K562 (cell line): Measurements from ENCODE around the gene PRKCE. TPM values are rescaled to one million over a fixed set of nuclear protein-coding genes. Genes with fewer than 3 reads are reported as not detected.

ENCODE experiments used
- ARID3A ChIP-seq: IDR thresholded peaks from 2 replicates; pipeline ENCODE4 v1.6.1; 2012; ENCODE audit warnings: low read depth, low read length, improper control_type of control experiment, borderline replicate concordance
- BCLAF1 ChIP-seq, 2 experiments: fragments of 450-650 bp in 1 of 2; IDR thresholded peaks; 2 replicates each; pipeline ENCODE4 v1.6.1; 2011 to 2017; ENCODE audit warnings: low read depth in 2 of 2, antibody characterized with exemption in 1 of 2, borderline replicate concordance in 1 of 2, low read length in 1 of 2, mild to moderate bottlenecking in 1 of 2, mixed read lengths in 1 of 2; ENCODE audit not compliant: control insufficient read depth in 1 of 2
- EP300 ChIP-seq: IDR thresholded peaks from 2 replicates; pipeline ENCODE4 v1.6.1; 2012; ENCODE audit warnings: low read length, improper control_type of control experiment
- FUS ChIP-seq: fragments of 200-400 bp; formaldehyde crosslinking; optimal IDR thresholded peaks from 2 replicates; pipeline ENCODE3; 2017; ENCODE audit warnings: low read depth, low read length
- HEY1 ChIP-seq: fragments of 250-450 bp; sonication (Bioruptor Pico); IDR thresholded peaks from 2 replicates; pipeline ENCODE4 v1.5.0; 2020; ENCODE audit warnings: mild to moderate bottlenecking, moderate library complexity, borderline replicate concordance
- ZNF174 ChIP-seq: fragments of 250-450 bp; sonication (Bioruptor Pico); IDR thresholded peaks from 2 replicates; pipeline ENCODE4 v1.4.0; 2020; ENCODE audit warnings: mild to moderate bottlenecking
- ZNF780A ChIP-seq: fragments of 250-450 bp; sonication (Bioruptor Pico); IDR thresholded peaks from 2 replicates; pipeline ENCODE4 v1.5.0; 2021; ENCODE audit warnings: mild to moderate bottlenecking
- polyA plus RNA-seq, 8 experiments: library from polyadenylated mRNA; depleted of rRNA in 4 of 8; stranded (reverse) in 5 of 8; unstranded in 3 of 8; fragments of >200 nt; fragmentation: Nextera tagmentation in 2 of 8; fragmentation: Illumina TruSeq in 1 of 8; extraction: Ambion mirVana in 2 of 8; extraction: Trizol in 1 of 8; gene quantifications; 2 replicates each; pipeline versions ENCODE4 v1.2.1 to v1.2.3, GENCODE V29; 2011 to 2014; ENCODE audit warnings: inconsistent platforms in 1 of 8, missing spikeins in 1 of 8
- total RNA-seq, 7 experiments: library from RNA; depleted of rRNA in 6 of 7; stranded (reverse); fragments of >200 nt in 6 of 7; fragmentation: Illumina TruSeq in 2 of 7; extraction: Trizol in 2 of 7; gene quantifications; 2 replicates each; pipeline versions ENCODE4 v1.2.1 to v1.2.3, GENCODE V29; 2011 to 2021; ENCODE audit warnings: low replicate concordance in 1 of 7
- TF ChIP-seq, protein P1 (sequence below), 2 experiments: fragments of 450-650 bp; IDR thresholded peaks; 2 replicates each; pipeline ENCODE4 v1.6.1; 2016; ENCODE audit warnings: mild to moderate bottlenecking in 2 of 2, borderline replicate concordance in 1 of 2, low read depth in 1 of 2, moderate library complexity in 1 of 2

The PRKCE gene
- total and polyA plus RNA-seq, 9 of the 15 experiments (the other 6 are each of a cell fraction or from before 2014, with no cell fraction given), result 0.06 to 1.0 (median 0.22) TPM; not detected in 1

GRCh38 chr2:46236876-46237859, 585.7 kb downstream of the PRKCE start (continued):
- TF ChIP-seq ARID3A (no peak), EP300 (no peak), ZNF174 (CRISPR knock-in tag) (no peak), HEY1 (CRISPR knock-in tag) (no peak), ZNF780A (no peak), FUS (no peak), BCLAF1 (IDR thresholded peaks at IDR 0.05; ENCODE audit: borderline replicate concordance in 1 of 2, control insufficient read depth in 1 of 2, low read depth in 2 of 2, low read length in 1 of 2) (no peak)
- TF ChIP-seq, protein P1, sequence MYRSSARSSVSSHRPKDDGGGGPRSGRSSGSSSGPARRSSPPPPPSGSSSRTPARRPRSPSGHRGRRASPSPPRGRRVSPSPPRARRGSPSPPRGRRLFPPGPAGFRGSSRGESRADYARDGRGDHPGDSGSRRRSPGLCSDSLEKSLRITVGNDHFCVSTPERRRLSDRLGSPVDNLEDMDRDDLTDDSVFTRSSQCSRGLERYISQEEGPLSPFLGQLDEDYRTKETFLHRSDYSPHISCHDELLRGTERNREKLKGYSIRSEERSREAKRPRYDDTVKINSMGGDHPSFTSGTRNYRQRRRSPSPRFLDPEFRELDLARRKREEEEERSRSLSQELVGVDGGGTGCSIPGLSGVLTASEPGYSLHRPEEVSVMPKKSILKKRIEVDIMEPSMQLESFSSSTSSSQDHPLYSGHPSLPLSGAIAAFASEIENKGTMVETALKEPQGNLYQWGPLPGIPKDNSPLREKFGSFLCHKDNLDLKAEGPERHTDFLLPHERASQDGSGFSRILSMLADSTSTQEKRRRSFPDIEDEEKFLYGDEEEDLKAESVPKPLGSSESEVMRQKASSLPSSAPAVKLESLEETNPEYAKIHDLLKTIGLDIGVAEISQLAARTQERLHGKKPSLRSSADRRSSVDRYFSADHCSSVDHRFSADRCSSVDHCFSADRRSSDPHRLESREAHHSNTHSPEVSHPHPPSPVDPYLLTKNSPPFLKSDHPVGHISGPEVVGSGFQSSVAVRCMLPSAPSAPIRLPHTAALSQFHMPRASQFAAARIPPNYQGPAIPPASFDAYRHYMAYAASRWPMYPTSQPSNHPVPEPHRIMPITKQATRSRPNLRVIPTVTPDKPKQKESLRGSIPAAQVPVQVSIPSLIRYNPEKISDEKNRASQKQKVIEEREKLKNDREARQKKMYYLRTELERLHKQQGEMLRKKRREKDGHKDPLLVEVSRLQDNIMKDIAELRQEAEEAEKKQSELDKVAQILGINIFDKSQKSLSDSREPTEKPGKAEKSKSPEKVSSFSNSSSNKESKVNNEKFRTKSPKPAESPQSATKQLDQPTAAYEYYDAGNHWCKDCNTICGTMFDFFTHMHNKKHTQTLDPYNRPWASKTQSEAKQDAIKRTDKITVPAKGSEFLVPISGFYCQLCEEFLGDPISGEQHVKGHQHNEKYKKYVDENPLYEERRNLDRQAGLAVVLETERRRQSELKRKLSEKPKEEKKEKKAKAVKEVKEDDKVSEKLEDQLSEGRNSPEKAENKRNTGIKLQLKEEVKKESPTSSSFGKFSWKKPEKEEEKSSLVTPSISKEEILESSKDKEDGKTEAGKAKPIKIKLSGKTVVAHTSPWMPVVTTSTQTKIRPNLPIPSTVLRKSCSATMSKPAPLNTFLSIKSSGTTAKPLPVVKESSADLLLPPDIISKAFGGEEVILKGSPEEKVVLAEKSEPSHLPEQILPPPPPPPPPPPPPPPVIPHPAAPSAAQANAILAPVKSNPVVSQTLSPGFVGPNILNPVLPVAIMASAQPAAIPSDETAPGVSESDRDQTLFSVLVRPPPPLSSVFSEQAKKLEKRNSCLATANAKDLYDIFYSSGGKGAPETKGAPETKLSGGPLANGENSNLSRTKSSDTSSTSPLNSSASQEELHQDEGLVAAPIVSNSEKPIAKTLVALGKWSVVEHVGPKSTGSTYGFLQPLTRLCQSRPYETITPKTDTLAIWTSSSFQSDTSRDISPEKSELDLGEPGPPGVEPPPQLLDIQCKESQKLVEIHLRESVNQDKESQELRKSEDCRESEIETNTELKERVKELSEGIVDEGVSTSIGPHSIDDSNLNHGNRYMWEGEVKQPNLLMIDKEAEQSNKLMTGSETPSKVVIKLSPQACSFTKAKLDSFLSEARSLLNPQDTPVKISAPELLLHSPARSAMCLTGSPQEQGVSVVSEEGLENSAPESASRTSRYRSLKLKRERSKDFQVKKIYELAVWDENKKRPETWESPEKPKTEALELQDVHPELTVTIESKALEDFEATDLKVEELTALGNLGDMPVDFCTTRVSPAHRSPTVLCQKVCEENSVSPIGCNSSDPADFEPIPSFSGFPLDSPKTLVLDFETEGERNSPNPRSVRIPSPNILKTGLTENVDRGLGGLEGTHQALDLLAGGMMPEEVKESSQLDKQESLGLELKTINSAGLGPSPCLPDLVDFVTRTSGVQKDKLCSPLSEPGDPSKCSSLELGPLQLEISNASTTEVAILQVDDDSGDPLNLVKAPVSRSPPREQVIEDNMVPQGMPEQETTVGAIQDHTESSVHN (IDR thresholded peaks at IDR 0.05; ENCODE audit: borderline replicate concordance in 1 of 2, low read depth in 1 of 2), result no peak
